ENCODE results near the gene SCUBE1. TPM values are rescaled to one million over a fixed set of nuclear protein-coding genes. Genes with fewer than 3 reads are reported as not detected.

Gene SCUBE1
- total and polyA plus RNA-seq, 2 experiments from 2014 or later, result 0.81 to 3.2 TPM

GRCh38 chr22:43376765-43377547 is 33.8 kb upstream of the SCUBE1 start:
- no peak overlapping the region for H3K4me3 Mint-ChIP-seq
- H3K4me1 Mint-ChIP-seq, result no peaks in the 10 kb centered on the region
- ATAC-seq (no peak), DNase-seq (ENCODE audit: low spot score) (no peak)
- H3K9me3 Mint-ChIP-seq, result peaks cover 5% of the 10 kb centered on the region
- Histone ChIP-seq H3K27ac (ENCODE audit: low read depth) (no peak overlapping the region), H4K20me1 (replicated peaks; ENCODE audit: insufficient read depth) (no peaks in the 10 kb centered on the region), H3K79me2 (replicated peaks; ENCODE audit: insufficient read depth) (no peaks in the 10 kb centered on the region), H3K4me3 (no peak overlapping the region), H3F3A (replicated peaks; ENCODE audit: low read depth) (no peaks in the 10 kb centered on the region), H3K27me3 (ENCODE audit: insufficient read depth) (no peaks in the 10 kb centered on the region), H3K4me2 (no peak overlapping the region), H3K9me2 (ENCODE audit: insufficient read depth) (no peaks in the 10 kb centered on the region), H3K4me1 (ENCODE audit: insufficient read depth) (no peaks in the 10 kb centered on the region), H2AFZ (no peak overlapping the region), H3K36me3 (ENCODE audit: insufficient read depth) (no peaks in the 10 kb centered on the region)
- no peak overlapping the region for H3K27ac Mint-ChIP-seq
- H3K27me3 Mint-ChIP-seq (ENCODE audit: insufficient read depth, low read depth, poor library complexity), result peaks cover 6% of the 10 kb centered on the region
- H3K36me3 Mint-ChIP-seq (ENCODE audit: low read depth), result no peaks in the 10 kb centered on the region
- TF ChIP-seq CREB1 (CRISPR knock-in tag; IDR thresholded peaks at IDR 0.05; ENCODE audit: low read depth) (no peak), ZNF331 (CRISPR knock-in tag; IDR thresholded peaks at IDR 0.05; ENCODE audit: low read depth) (no peak), EZH2phosphoT487 (IDR thresholded peaks at IDR 0.05; ENCODE audit: unreplicated experiment) (no peak), ETS1 (IDR thresholded peaks at IDR 0.05) (no peak), ZNF114 (CRISPR knock-in tag; IDR thresholded peaks at IDR 0.05) (no peak), STAT1 (IDR thresholded peaks at IDR 0.05; ENCODE audit: unreplicated experiment) (no peak), POLR2AphosphoS5 (IDR thresholded peaks at IDR 0.05; ENCODE audit: low read depth) (no peak), ZNF462 (CRISPR knock-in tag; IDR thresholded peaks at IDR 0.05) (no peak)
